GM12878 (cell line): Measurements from ENCODE around the gene CUEDC1. TPM values are rescaled to one million over a fixed set of nuclear protein-coding genes. Genes with fewer than 3 reads are reported as not detected.

Experiments used
- ATAC-seq: fragments of 200-7000 bp; cut with Tn5 transposase; 3 replicates; pipeline ENCODE4 v1.9.1; 2020; ENCODE audit warnings: mild to moderate bottlenecking, moderate library complexity
- BruUV-seq: library from RNA; stranded (reverse); fragments of 400-500 nt; replicated peaks from 2 replicates; lab custom pipeline; 2021; lab: Mats Ljungman, UMichigan
- CTCF ChIA-PET: fragments of 300-600 bp; sonication (Branson Sonifier 250); formaldehyde crosslinking; extraction: SDS; loops from one replicate; lab custom pipeline; 2021; ENCODE audit warnings: inconsistent platforms; lab: Yijun Ruan, JAX
- POLR2A ChIA-PET: fragments of 350-600 bp; formaldehyde crosslinking; extraction: SDS; loops from one replicate; lab custom pipeline; 2021; ENCODE audit warnings: inconsistent platforms; lab: Charles Lee
- RAD21 ChIA-PET: fragments of 300-600 bp; sonication (Branson Sonifier 250); formaldehyde crosslinking; loops from one replicate; lab custom pipeline; 2023; ENCODE audit warnings: antibody characterized with exemption; ENCODE audit not compliant: unreplicated experiment; lab: Charles Lee
- SMC1A ChIA-PET: fragments of 300-600 bp; sonication (Branson Sonifier 250); formaldehyde crosslinking; loops from one replicate; lab custom pipeline; 2023; ENCODE audit not compliant: unreplicated experiment, uncharacterized antibody; lab: Charles Lee
- DNase-seq: peaks from one replicate; pipeline ENCODE4 v3.0.0-alpha.2; 2011; ENCODE audit warnings: low read depth, low spot score
- FAIRE-seq: peaks from 3 replicates; lab custom pipeline; 2011; peaks lifted over from hg19 to GRCh38; lab: Jason Lieb, UNC
- H2AFZ ChIP-seq: 2 replicates; pipeline ENCODE4 v1.6.0; 2011; ENCODE audit warnings: low read depth, low read length, control low read depth; ENCODE audit not compliant: control insufficient read depth
- H3K27ac ChIP-seq: 2 replicates; pipeline ENCODE4 v1.5.1; 2011; ENCODE audit warnings: control low read depth; ENCODE audit not compliant: control insufficient read depth, insufficient read depth
- H3K27me3 ChIP-seq, 2 experiments: replicated peaks in 1 of 2; 2 replicates each; pipeline versions ENCODE4 v1.6.0 to v1.6.1; 2011; ENCODE audit warnings: low read length in 1 of 2; ENCODE audit not compliant: control insufficient read depth in 2 of 2, insufficient read depth in 2 of 2
- H3K36me3 ChIP-seq, 2 experiments: 2 replicates each; pipeline ENCODE4 v1.5.1; 2011; ENCODE audit warnings: low read length in 1 of 2; ENCODE audit not compliant: control insufficient read depth in 2 of 2, insufficient read depth in 2 of 2
- H3K4me1 ChIP-seq: 2 replicates; pipeline ENCODE4 v1.6.1; 2011; ENCODE audit warnings: mild to moderate bottlenecking, low read length, moderate library complexity, mixed read lengths; ENCODE audit not compliant: control insufficient read depth, insufficient read depth
- H3K4me2 ChIP-seq: 2 replicates; pipeline ENCODE4 v1.6.0; 2011; ENCODE audit warnings: control low read depth; ENCODE audit not compliant: control insufficient read depth, insufficient read depth
- H3K4me3 ChIP-seq: fragments of 200-600 bp; sonication (generic); 2 replicates; pipeline ENCODE4 v1.5.1; 2016
- H3K79me2 ChIP-seq: 2 replicates; pipeline ENCODE4 v1.6.0; 2011; ENCODE audit warnings: low read length; ENCODE audit not compliant: control insufficient read depth, insufficient read depth
- H3K9ac ChIP-seq: 2 replicates; pipeline ENCODE4 v1.8.0; 2011; ENCODE audit warnings: low read length, control low read depth, mixed read lengths; ENCODE audit not compliant: control insufficient read depth, insufficient read depth
- H3K9me3 ChIP-seq: replicated peaks from 3 replicates; pipeline ENCODE4 v1.5.1; 2011; ENCODE audit warnings: mild to moderate bottlenecking, low read length; ENCODE audit not compliant: control insufficient read depth, insufficient read depth
- H4K20me1 ChIP-seq: 2 replicates; pipeline ENCODE4 v1.6.0; 2011; ENCODE audit not compliant: control insufficient read depth, insufficient read depth
- ATF7 ChIP-seq: fragments of 450-650 bp; IDR thresholded peaks from 2 replicates; pipeline ENCODE4 v1.6.1; 2016; ENCODE audit warnings: low read depth, mild to moderate bottlenecking
- BACH1 ChIP-seq: fragments of 450-650 bp; IDR thresholded peaks from 2 replicates; pipeline ENCODE4 v1.6.1; 2017; ENCODE audit warnings: mild to moderate bottlenecking, borderline replicate concordance
- EP300 ChIP-seq, 2 experiments: fragments of 150-350 bp in 1 of 2; IDR thresholded peaks; 2 replicates each; pipeline ENCODE4 v1.6.1; 2011 to 2012; ENCODE audit warnings: low read depth in 2 of 2, low read length in 2 of 2, borderline replicate concordance in 1 of 2, improper control_type of control experiment in 1 of 2, inconsistent platforms in 1 of 2; ENCODE audit not compliant: control insufficient read depth in 1 of 2
- HDGF ChIP-seq: fragments of 450-650 bp; IDR thresholded peaks from 2 replicates; pipeline ENCODE4 v1.6.1; 2016; ENCODE audit warnings: antibody characterized with exemption
- IKZF2 ChIP-seq, 2 experiments: fragments of 450-650 bp; IDR thresholded peaks; 2 replicates each; pipeline ENCODE4 v1.6.1; 2017; ENCODE audit warnings: mild to moderate bottlenecking in 2 of 2, moderate library complexity in 2 of 2
- MXI1 ChIP-seq: fragments of 150-350 bp; IDR thresholded peaks from 2 replicates; pipeline ENCODE4 v1.6.1; 2011; ENCODE audit warnings: low read depth, mild to moderate bottlenecking, inconsistent platforms, low read length, improper control_type of control experiment
- NR2C2 ChIP-seq: IDR thresholded peaks from 2 replicates; pipeline ENCODE4 v1.6.1; 2011; ENCODE audit warnings: borderline replicate concordance, low read depth; ENCODE audit not compliant: control insufficient read depth, insufficient read length
- POLR2AphosphoS2 ChIP-seq: IDR thresholded peaks from 2 replicates; pipeline ENCODE4 v1.6.1; 2011; ENCODE audit warnings: low read depth, mild to moderate bottlenecking, low read length, improper control_type of control experiment, moderate library complexity
- ZNF207 ChIP-seq: fragments of 450-650 bp; IDR thresholded peaks from 2 replicates; pipeline ENCODE4 v1.6.1; 2014; ENCODE audit warnings: antibody characterized with exemption, mild to moderate bottlenecking, borderline replicate concordance
- ZNF274 ChIP-seq: IDR thresholded peaks from one replicate; pipeline ENCODE4 v1.8.0; 2011; ENCODE audit not compliant: insufficient read length, insufficient read depth
- WGBS: methylation state at CpG from one replicate; pipeline ENCODE4 v1.1.6; 2016; ENCODE audit warnings: low lambda C conversion rate; ENCODE audit not compliant: insufficient replicate concordance, insufficient coverage; ENCODE audit errors: missing lambda C conversion rate; 5-methylcytosine and 5-hydroxymethylcytosine counted together
- in situ Hi-C: fragments of 300-500 bp; cut with MboI; formaldehyde crosslinking; loops from 9 replicates; pipeline ENCODE4 v1.14.3; 2018; ENCODE audit warnings: mixed read lengths
- intact Hi-C: fragments of 100-400 bp; cut with micrococcal nuclease; formaldehyde crosslinking; loops from one replicate; pipeline ENCODE4 v1.14.2; 2022; ENCODE audit not compliant: unreplicated experiment
- polyA plus RNA-seq, 11 experiments: library from polyadenylated mRNA; depleted of rRNA in 4 of 11; unstranded in 6 of 11; stranded (reverse) in 5 of 11; fragments of >200 nt; fragmentation: Nextera tagmentation in 4 of 11; fragmentation: Illumina TruSeq in 1 of 11; extraction: Ambion mirVana in 4 of 11; extraction: Trizol in 1 of 11; gene quantifications; 1 replicate in 1 of 11; 2 replicates in 10 of 11; pipeline versions ENCODE4 v1.2.1 to v1.2.3, GENCODE V29; 2011 to 2016; ENCODE audit warnings: inconsistent platforms in 2 of 11, missing spikeins in 2 of 11, low read depth in 1 of 11
- total RNA-seq, 4 experiments: library from RNA; depleted of rRNA in 3 of 4; stranded (reverse); fragments of >200 nt in 3 of 4; fragmentation: Illumina TruSeq in 1 of 4; extraction: Trizol in 1 of 4; gene quantifications; 2 replicates each; pipeline versions ENCODE4 v1.2.1 to v1.2.3, GENCODE V29; 2013 to 2021

The CUEDC1 gene
- total and polyA plus RNA-seq, 10 of the 15 experiments (the other 5 are each of a cell fraction or from before 2014, with no cell fraction given), result 0.24 to 7.4 (median 1.8) TPM

GRCh38 chr17:57931488-57932137 is 23.6 kb downstream of the CUEDC1 start:
- TF ChIP-seq MXI1, result no peak
- TF ChIP-seq POLR2AphosphoS2, result no peak
- no peak for TF ChIP-seq EP300 (IDR thresholded peaks at IDR 0.05; ENCODE audit: borderline replicate concordance in 1 of 2, control insufficient read depth in 1 of 2, low read depth in 2 of 2, low read length in 2 of 2)
- TF ChIP-seq NR2C2, result no peak
- no peak for TF ChIP-seq IKZF2 (IDR thresholded peaks at IDR 0.05)
- TF ChIP-seq ATF7, result no peak
- no peak for TF ChIP-seq ZNF207
- TF ChIP-seq HDGF, result no peak
- no peak for TF ChIP-seq ZNF274
- no peak for TF ChIP-seq BACH1
- Histone ChIP-seq H2AFZ (no peak overlapping the region), H3K27me3 (no peaks in the 10 kb centered on the region), H3K4me2 (no peak overlapping the region), H3K36me3 (no peaks in the 10 kb centered on the region), H3K9ac (no peak overlapping the region), H3K27ac (no peak overlapping the region), H4K20me1 (no peaks in the 10 kb centered on the region), H3K4me3 (no peak overlapping the region), H3K9me3 (no peaks in the 10 kb centered on the region), H3K4me1 (peaks cover 7% of the 10 kb centered on the region), H3K79me2 (no peaks in the 10 kb centered on the region)
- DNase-seq (no peak), ATAC-seq (no peak), FAIRE-seq (no peak)
- in situ Hi-C loops (no loop called here), intact Hi-C loops (no loop called here)
- ChIA-PET SMC1A (interaction anchor here (0.6 to 1.1 kb wide), 3 partner anchors 9 to 10 kb away, joined by 3 to 4 read pairs (median 3); no protein-coding TSS in a partner anchor), POLR2A (interaction anchor here (1.7 kb wide), 1 partner anchor 24 kb away, joined by 6 read pairs; no protein-coding TSS in a partner anchor), CTCF (interaction anchor here (1.1 to 1.6 kb wide), 3 partner anchors 10 to 68 kb away, joined by 3 to 5 read pairs (median 3); no protein-coding TSS in a partner anchor), RAD21 (no interaction called here)
- BruUV-seq, result no TSS peak
- WGBS, result 54% methylated on average over 12 of the region's 12 CpGs
